Glutamatergic neuron (in vitro differentiated cells): ENCODE measurements around the gene CEMP1. TPM values are rescaled to one million over a fixed set of nuclear protein-coding genes. Genes with fewer than 3 reads are reported as not detected.

Experiments used
- DNase-seq: peaks from one replicate; pipeline ENCODE4 v3.0.0; 2022
- H3K27ac Mint-ChIP-seq: one replicate; pipeline ENCODE4 v1.8.0; 2020; ENCODE audit warnings: mild to moderate bottlenecking, mixed read lengths, inconsistent platforms; ENCODE audit not compliant: unreplicated experiment
- H3K27me3 Mint-ChIP-seq: one replicate; pipeline ENCODE4 v1.8.0; 2020; ENCODE audit warnings: mild to moderate bottlenecking, moderate library complexity, mixed read lengths, inconsistent platforms; ENCODE audit not compliant: unreplicated experiment
- H3K36me3 Mint-ChIP-seq: one replicate; pipeline ENCODE4 v1.8.0; 2020; ENCODE audit warnings: mild to moderate bottlenecking, mixed read lengths, inconsistent platforms; ENCODE audit not compliant: unreplicated experiment
- H3K4me1 Mint-ChIP-seq: one replicate; pipeline ENCODE4 v1.8.0; 2020; ENCODE audit warnings: mild to moderate bottlenecking, low read depth, mixed read lengths, inconsistent platforms; ENCODE audit not compliant: unreplicated experiment
- H3K4me3 Mint-ChIP-seq: one replicate; pipeline ENCODE4 v1.8.0; 2020; ENCODE audit warnings: mild to moderate bottlenecking, mixed read lengths, inconsistent platforms; ENCODE audit not compliant: unreplicated experiment
- H3K9me3 Mint-ChIP-seq: one replicate; pipeline ENCODE4 v1.8.0; 2020; ENCODE audit warnings: mild to moderate bottlenecking, moderate library complexity, mixed read lengths, inconsistent platforms; ENCODE audit not compliant: unreplicated experiment
- total RNA-seq: library from RNA; stranded (reverse); fragmentation: NEBNext Ultra II Directional; extraction: Animal tissue kit (Norgen Biotek cat#: 25700); gene quantifications from one replicate; pipeline ENCODE4 v1.2.1, GENCODE V29; 2021; ENCODE audit not compliant: unreplicated experiment
- TF ChIP-seq, protein P1 (sequence below): fragments of 200-600 bp; sonication (generic); IDR thresholded peaks from one replicate; pipeline ENCODE4 v1.5.0; 2021; ENCODE audit not compliant: partially characterized antibody, unreplicated experiment

Gene CEMP1
- total RNA-seq, 1 donor from 2014 or later, result not detected

DNA sequence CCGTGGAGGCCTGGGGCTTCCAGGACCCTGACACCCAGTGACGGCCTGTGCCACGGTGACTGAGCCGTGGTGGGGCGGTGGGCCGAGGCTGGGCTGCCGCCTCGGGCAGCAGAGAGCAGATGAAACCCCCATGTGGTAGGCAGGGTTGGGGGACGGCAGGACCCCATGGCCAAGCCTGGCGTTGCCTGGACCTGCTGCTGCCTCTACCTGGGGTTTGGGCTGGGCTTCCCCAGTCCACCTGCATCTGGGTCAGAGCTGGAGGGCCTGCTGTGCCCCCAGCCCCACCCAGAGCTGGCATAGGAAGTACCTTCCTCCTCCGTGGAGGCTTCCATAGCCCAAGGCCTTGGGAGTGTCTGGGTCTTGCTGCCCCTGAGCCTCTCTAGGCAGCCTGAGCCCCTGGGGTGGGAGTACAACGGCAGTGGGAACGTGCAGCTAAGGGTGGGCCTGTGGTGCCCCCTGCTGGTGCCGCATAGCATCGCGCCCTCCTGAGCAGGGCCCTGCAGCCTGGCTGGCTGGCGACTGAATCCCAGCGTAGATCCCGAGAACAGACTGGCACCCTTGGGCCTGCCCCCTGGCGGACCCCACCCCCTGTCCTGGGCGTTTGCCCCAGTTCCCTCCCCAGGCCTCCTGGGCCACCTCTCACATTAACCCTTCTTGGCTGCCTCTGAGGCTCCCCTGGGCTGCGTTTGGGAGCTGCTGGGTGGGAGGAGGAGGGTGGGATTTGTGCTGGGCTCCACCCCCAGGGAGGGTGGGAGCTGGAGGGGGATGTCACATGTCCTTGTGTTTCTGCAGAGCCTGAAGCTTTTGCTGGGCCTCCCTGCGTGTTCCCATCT is 30.1 kb downstream of the CEMP1 start:
- Mint-ChIP-seq H3K4me1 (peaks cover 10% of the 10 kb centered on the region), H3K4me3 (peak overlapping the region; percentile 20), H3K27ac (peak overlapping the region; percentile 43), H3K9me3 (peaks cover 3% of the 10 kb centered on the region), H3K27me3 (peaks cover 8% of the 10 kb centered on the region), H3K36me3 (no peaks in the 10 kb centered on the region)
- TF ChIP-seq, protein P1, sequence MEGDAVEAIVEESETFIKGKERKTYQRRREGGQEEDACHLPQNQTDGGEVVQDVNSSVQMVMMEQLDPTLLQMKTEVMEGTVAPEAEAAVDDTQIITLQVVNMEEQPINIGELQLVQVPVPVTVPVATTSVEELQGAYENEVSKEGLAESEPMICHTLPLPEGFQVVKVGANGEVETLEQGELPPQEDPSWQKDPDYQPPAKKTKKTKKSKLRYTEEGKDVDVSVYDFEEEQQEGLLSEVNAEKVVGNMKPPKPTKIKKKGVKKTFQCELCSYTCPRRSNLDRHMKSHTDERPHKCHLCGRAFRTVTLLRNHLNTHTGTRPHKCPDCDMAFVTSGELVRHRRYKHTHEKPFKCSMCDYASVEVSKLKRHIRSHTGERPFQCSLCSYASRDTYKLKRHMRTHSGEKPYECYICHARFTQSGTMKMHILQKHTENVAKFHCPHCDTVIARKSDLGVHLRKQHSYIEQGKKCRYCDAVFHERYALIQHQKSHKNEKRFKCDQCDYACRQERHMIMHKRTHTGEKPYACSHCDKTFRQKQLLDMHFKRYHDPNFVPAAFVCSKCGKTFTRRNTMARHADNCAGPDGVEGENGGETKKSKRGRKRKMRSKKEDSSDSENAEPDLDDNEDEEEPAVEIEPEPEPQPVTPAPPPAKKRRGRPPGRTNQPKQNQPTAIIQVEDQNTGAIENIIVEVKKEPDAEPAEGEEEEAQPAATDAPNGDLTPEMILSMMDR, result peak; percentile 99
- DNase-seq, result peak; percentile 95

DNA sequence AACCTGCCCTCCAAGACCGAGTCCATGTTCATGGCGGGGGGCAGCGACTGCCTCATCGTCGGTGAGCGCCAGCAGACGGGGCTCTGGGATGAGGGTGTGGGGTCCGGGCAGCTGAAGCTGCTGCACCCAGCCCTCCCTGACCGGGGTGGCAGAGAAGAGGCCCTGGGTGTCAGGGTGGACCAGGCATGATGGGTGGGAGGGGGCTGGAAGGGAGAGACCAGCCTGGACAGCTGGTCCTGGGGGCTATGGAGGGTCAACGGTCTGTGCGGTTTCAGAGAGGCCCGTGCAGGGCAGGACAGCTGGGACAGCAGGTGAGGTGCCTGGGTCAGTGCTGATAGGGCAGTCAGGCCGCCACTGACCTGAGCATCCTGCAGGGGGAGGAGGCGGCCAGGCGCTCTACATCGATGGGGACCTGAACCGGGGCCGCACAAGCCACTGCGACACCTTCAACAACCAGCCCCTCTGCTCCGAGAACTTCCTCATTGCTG is 30.7 kb downstream of the CEMP1 start:
- DNase-seq, result no peak
- H3K27me3 Mint-ChIP-seq, result peaks cover 6% of the 10 kb centered on the region
- peaks cover 10% of the 10 kb centered on the region for H3K4me1 Mint-ChIP-seq
- H3K27ac Mint-ChIP-seq, result no peak overlapping the region
- TF ChIP-seq, protein P1, result no peak
- H3K36me3 Mint-ChIP-seq, result no peaks in the 10 kb centered on the region
- no peak overlapping the region for H3K4me3 Mint-ChIP-seq
- H3K9me3 Mint-ChIP-seq, result peaks cover 3% of the 10 kb centered on the region

DNA sequence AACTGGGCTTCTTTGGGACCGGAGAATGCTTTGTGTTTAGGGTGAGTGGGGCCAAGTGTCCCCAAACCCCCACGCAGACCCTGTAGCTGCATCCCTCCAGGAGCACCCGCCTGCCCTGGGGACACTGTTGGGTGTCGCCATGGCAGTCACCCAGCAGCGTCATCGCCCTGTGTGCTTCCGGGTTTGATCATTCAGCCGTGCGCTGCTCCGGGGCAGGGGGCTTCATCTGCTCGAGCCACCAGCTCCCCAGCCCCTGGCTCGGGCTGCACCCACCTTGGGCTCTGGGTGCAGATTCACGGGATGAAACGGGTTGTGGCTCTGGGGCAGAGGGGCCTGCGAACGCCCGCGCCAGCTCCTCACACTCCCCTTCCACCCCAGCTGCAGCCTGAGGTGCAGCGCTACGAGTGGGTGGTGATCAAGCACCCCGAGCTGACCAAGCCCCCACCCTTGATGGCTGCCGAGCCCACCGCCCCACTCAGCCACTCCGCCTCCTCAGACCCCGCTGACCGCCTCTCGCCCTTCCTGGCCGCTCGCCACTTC is 31.2 kb downstream of the CEMP1 start:
- Mint-ChIP-seq H3K9me3 (peaks cover 3% of the 10 kb centered on the region), H3K4me3 (no peak overlapping the region), H3K4me1 (peaks cover 10% of the 10 kb centered on the region), H3K27ac (no peak overlapping the region), H3K36me3 (no peaks in the 10 kb centered on the region), H3K27me3 (peaks cover 6% of the 10 kb centered on the region)
- TF ChIP-seq, protein P1, result no peak
- no peak for DNase-seq

DNA sequence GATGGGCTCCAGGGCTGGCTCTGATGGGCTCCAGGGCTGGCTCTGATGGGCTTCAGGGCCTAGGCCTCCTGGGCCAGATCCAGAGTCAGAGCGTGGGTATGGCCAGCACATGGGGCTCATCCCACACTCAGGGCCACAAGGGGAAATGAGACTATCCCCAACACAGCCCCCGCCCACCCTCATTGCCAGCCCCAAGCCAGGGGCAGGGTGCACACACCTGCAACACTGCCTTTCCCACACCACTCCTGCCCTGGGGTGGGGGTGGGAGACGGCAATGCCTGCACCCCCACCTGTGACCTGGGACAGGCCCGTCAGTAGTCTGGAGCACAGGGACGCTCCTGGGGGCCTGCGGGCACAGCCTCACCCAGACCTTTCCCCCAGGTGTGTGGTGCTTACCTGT is 31.8 kb downstream of the CEMP1 start:
- TF ChIP-seq, protein P1, result no peak
- Mint-ChIP-seq H3K4me1 (peaks cover 10% of the 10 kb centered on the region), H3K27ac (no peak overlapping the region), H3K27me3 (peaks cover 6% of the 10 kb centered on the region), H3K9me3 (peaks cover 3% of the 10 kb centered on the region), H3K36me3 (no peaks in the 10 kb centered on the region), H3K4me3 (no peak overlapping the region)
- no peak for DNase-seq
